ENCODE results near the gene PFN3. TPM values are rescaled to one million over a fixed set of nuclear protein-coding genes. Genes with fewer than 3 reads are reported as not detected.

The PFN3 gene
- total RNA-seq, 1 experiment from 2014 or later, result 0.48 TPM

GRCh38 chr5:177439518-177440053 is 39.1 kb upstream of the PFN3 start:
- Mint-ChIP-seq H3K27ac (no peak overlapping the region), H3K36me3 (peaks cover 34% of the 10 kb centered on the region), H3K4me1 (peaks cover 17% of the 10 kb centered on the region), H3K9me3 (peaks cover 4% of the 10 kb centered on the region), H3K4me3 (no peak overlapping the region), H3K27me3 (ENCODE audit: low read depth) (peaks cover 7% of the 10 kb centered on the region)
- DNase-seq (ENCODE audit: low spot score) (no peak), ATAC-seq (no peak)
- ChIA-PET POLR2A (interaction anchor here (0.8 kb wide), 1 partner anchor 15 kb away, joined by 3 read pairs; no protein-coding TSS in a partner anchor), CTCF (interaction anchor here (1.1 to 15.8 kb wide), 8 partner anchors 13 to 130 kb away, joined by 3 to 171 read pairs (median 10); partner anchors contain the start of gene GRK6)
- TF ChIP-seq FOXJ3 (CRISPR knock-in tag; IDR thresholded peaks at IDR 0.05; ENCODE audit: borderline replicate concordance) (no peak), AFF4 (CRISPR knock-in tag; IDR thresholded peaks at IDR 0.05; ENCODE audit: borderline replicate concordance) (no peak), NR3C1 (CRISPR knock-in tag; conservative IDR thresholded peaks at IDR 0.05; ENCODE audit: low read depth) (no peak), ZNF532 (CRISPR knock-in tag; IDR thresholded peaks at IDR 0.05; ENCODE audit: borderline replicate concordance) (no peak), FOXP4 (CRISPR knock-in tag; IDR thresholded peaks at IDR 0.05) (no peak), FOXP1 (CRISPR knock-in tag; IDR thresholded peaks at IDR 0.05; ENCODE audit: borderline replicate concordance) (no peak), SOX15 (CRISPR knock-in tag; IDR thresholded peaks at IDR 0.05) (no peak), SMAD4 (CRISPR knock-in tag; IDR thresholded peaks at IDR 0.05) (no peak), ZNF317 (CRISPR knock-in tag; IDR thresholded peaks at IDR 0.05; ENCODE audit: borderline replicate concordance, low read depth) (no peak), ZNF219 (CRISPR knock-in tag; IDR thresholded peaks at IDR 0.05; ENCODE audit: borderline replicate concordance) (no peak), ZNF671 (CRISPR knock-in tag; IDR thresholded peaks at IDR 0.05) (no peak), ZBTB43 (CRISPR knock-in tag; IDR thresholded peaks at IDR 0.05) (no peak), CDX4 (CRISPR knock-in tag; IDR thresholded peaks at IDR 0.05; ENCODE audit: borderline replicate concordance) (no peak), RORB (CRISPR knock-in tag; IDR thresholded peaks at IDR 0.05) (no peak), HMGA2 (CRISPR knock-in tag; IDR thresholded peaks at IDR 0.05) (no peak)
